ENCODE results near the gene TPRA1. TPM values are rescaled to one million over a fixed set of nuclear protein-coding genes. Genes with fewer than 3 reads are reported as not detected.
A peak's percentile ranks its signal among the peaks of the same experiment; 100 is the strongest.

Gene TPRA1
- total and polyA plus RNA-seq, 9 of the 15 experiments (the other 6 are each of a cell fraction or from before 2014, with no cell fraction given): 0.66 to 21.5 (median 11.1) TPM

DNA sequence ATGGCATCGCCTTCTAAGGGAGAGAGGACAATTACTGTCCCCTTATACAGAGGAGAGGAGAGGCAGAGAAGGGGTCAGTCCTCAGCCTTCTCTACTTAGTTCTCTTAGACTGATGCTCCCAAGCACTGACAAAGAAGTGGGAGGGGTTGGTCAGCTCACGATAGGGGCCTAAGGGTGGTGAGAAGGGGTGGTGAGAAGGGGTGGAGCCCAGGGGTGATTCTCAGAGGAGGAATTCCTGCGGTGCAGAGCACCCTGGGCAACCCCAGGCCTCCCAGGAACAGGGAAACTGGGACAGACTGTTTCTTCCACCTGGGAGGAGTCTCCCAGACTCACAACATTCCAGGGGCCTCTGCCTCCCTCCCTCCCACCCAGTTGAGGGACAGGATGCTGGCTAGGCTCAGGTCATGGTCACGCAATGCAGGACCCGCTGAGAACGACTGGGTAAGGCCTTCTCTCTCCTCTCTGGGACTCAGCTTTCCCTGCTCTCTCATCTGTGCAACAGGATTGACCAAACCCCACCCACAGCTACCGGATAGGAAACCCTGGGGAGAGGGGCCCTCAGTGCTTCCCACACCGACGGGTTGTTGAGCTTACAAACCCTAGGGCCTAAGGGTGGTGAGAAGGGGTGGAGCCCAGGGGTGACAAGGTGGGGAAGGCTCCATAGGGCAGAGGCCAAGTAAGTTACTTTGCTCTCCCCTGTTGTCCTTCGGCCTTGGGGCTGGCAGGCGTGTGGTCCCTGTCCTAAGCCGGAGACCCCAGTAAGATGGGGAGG lies 1.5 kb downstream of the TPRA1 start:
- H3K79me2 ChIP-seq (ENCODE audit: control insufficient read depth, insufficient read depth, low read length): peaks cover 55% of the 10 kb centered on the region
- no peaks in the 10 kb centered on the region for H3K9me3 ChIP-seq (replicated peaks; ENCODE audit: control insufficient read depth, insufficient read depth, low read depth, low read length)
- ATAC-seq (no peak), FAIRE-seq (peak; percentile 46), DNase-seq (ENCODE audit: extremely low read depth in 1 of 4, low spot score in 3 of 4) (peak in 3 of 4 experiments; percentile 27 to 39 (median 33))
- H3K4me3 ChIP-seq: peak overlapping the region; percentile 72
- WGBS (ENCODE audit: insufficient coverage, low coverage, missing lambda C conversion rate): 29% methylated on average over 6 of the region's 12 CpGs
- peaks cover 4% of the 10 kb centered on the region for H3K9me1 ChIP-seq (ENCODE audit: control insufficient read depth, insufficient read depth, low read length)
- peak overlapping the region; percentile 84; the same call in 2 of the 3 replicates for H3K27ac ChIP-seq (ENCODE audit: extremely low read depth, low read depth, low read length)
- ChIA-PET CTCF (ENCODE audit: low intra/inter-chr PET ratio) (no interaction called here), POLR2A (interaction anchor here (0.5 to 1.0 kb wide), 5 partner anchors 9 to 72 kb away, joined by 3 to 9 read pairs (median 4); partner anchors contain the start of gene MCM2)
- no peaks in the 10 kb centered on the region for H3K27me3 ChIP-seq (ENCODE audit: control insufficient read depth in 2 of 2, insufficient read depth in 2 of 2, low read length in 2 of 2)
- BruUV-seq (replicated peaks): no TSS peak
- H4K20me1 ChIP-seq (replicated peaks; ENCODE audit: control insufficient read depth, insufficient read depth, low read length): peaks cover 9% of the 10 kb centered on the region
- H3K9ac ChIP-seq (ENCODE audit: insufficient read depth in 1 of 2, low read depth in 2 of 2, low read length in 2 of 2): peak overlapping the region; percentile 77 to 99
- in situ Hi-C loops (cut with MboI): no loop called here
- H3K4me1 ChIP-seq (replicated peaks in 1 of 2; ENCODE audit: control insufficient read depth in 2 of 2, insufficient read depth in 2 of 2, low read length in 2 of 2): peaks cover 46 to 67% of the 10 kb centered on the region in 2 experiments; a peak in 4 of 5 replicates
- intact Hi-C loops (cut with micrococcal nuclease): no loop called here
- H2AFZ ChIP-seq (ENCODE audit: low read depth, low read length): no peak overlapping the region
- H3K36me3 ChIP-seq (ENCODE audit: control insufficient read depth, insufficient read depth, low read length): no peaks in the 10 kb centered on the region
- H3K4me2 ChIP-seq (ENCODE audit: insufficient read depth, low read length): peak overlapping the region; percentile 81
- TF ChIP-seq, protein P1, sequence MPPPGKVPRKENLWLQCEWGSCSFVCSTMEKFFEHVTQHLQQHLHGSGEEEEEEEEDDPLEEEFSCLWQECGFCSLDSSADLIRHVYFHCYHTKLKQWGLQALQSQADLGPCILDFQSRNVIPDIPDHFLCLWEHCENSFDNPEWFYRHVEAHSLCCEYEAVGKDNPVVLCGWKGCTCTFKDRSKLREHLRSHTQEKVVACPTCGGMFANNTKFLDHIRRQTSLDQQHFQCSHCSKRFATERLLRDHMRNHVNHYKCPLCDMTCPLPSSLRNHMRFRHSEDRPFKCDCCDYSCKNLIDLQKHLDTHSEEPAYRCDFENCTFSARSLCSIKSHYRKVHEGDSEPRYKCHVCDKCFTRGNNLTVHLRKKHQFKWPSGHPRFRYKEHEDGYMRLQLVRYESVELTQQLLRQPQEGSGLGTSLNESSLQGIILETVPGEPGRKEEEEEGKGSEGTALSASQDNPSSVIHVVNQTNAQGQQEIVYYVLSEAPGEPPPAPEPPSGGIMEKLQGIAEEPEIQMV (tag; conservative IDR thresholded peaks at IDR 0.05; ENCODE audit: low read depth): no peak
- TF ChIP-seq PRDM10 (IDR thresholded peaks at IDR 0.05; ENCODE audit: partially characterized antibody) (peak; percentile 53), USF1 (CRISPR knock-in tag; IDR thresholded peaks at IDR 0.05) (no peak), ZNF436 (CRISPR knock-in tag; IDR thresholded peaks at IDR 0.05) (no peak), ZNF445 (CRISPR knock-in tag; IDR thresholded peaks at IDR 0.05; ENCODE audit: low read depth) (no peak), ELF1 (tag; IDR thresholded peaks at IDR 0.05) (no peak), NFIX (CRISPR knock-in tag; IDR thresholded peaks at IDR 0.05; ENCODE audit: low read depth) (no peak), SAP30 (IDR thresholded peaks at IDR 0.05; ENCODE audit: borderline replicate concordance, insufficient read depth, low read depth, low read length, poor library complexity, severe bottlenecking) (peak; percentile 18), SMARCB1 (IDR thresholded peaks at IDR 0.05; ENCODE audit: insufficient read length, low read depth) (no peak)
- TF ChIP-seq, protein P2, sequence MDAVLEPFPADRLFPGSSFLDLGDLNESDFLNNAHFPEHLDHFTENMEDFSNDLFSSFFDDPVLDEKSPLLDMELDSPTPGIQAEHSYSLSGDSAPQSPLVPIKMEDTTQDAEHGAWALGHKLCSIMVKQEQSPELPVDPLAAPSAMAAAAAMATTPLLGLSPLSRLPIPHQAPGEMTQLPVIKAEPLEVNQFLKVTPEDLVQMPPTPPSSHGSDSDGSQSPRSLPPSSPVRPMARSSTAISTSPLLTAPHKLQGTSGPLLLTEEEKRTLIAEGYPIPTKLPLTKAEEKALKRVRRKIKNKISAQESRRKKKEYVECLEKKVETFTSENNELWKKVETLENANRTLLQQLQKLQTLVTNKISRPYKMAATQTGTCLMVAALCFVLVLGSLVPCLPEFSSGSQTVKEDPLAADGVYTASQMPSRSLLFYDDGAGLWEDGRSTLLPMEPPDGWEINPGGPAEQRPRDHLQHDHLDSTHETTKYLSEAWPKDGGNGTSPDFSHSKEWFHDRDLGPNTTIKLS (IDR thresholded peaks at IDR 0.05; ENCODE audit: borderline replicate concordance, low read depth): no peak
- TF ChIP-seq, protein P3, sequence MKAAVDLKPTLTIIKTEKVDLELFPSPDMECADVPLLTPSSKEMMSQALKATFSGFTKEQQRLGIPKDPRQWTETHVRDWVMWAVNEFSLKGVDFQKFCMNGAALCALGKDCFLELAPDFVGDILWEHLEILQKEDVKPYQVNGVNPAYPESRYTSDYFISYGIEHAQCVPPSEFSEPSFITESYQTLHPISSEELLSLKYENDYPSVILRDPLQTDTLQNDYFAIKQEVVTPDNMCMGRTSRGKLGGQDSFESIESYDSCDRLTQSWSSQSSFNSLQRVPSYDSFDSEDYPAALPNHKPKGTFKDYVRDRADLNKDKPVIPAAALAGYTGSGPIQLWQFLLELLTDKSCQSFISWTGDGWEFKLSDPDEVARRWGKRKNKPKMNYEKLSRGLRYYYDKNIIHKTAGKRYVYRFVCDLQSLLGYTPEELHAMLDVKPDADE (conservative IDR thresholded peaks at IDR 0.05; ENCODE audit: control insufficient read depth, low read depth, low read length): no peak
